Measurements from ENCODE around the gene TRMT11.

The TRMT11 gene

GRCh38 chr6:126075335-126076071 is 89.2 kb downstream of the TRMT11 start:
- DNase-seq (ENCODE audit: low read depth in 2 of 2): no peak

GRCh38 chr6:126076992-126077664 is 90.8 kb downstream of the TRMT11 start:
- no peak for DNase-seq (ENCODE audit: low read depth in 2 of 2)

- DNase-seq (ENCODE audit: low read depth in 2 of 2): no peak
These were observed 91.8 kb downstream of the TRMT11 start for GRCh38 chr6:126077810-126078776.

- DNase-seq (ENCODE audit: low read depth in 2 of 2): no peak
These were observed 97.5 kb downstream of the TRMT11 start for GRCh38 chr6:126083875-126084274.

- DNase-seq (ENCODE audit: low read depth in 2 of 2): no peak
These were observed 100.2 kb downstream of the TRMT11 start for GRCh38 chr6:126086560-126086959.

Measured in stimulated activated CD8-positive, alpha-beta memory T cell treated with anti-CD3 and anti-CD28 coated beads, Interleukin-2, amount 100 ng/mL, for 1 hour (primary cell).